H1 (cell line): ENCODE results near the gene AGAP1. TPM values are rescaled to one million over a fixed set of nuclear protein-coding genes. Genes with fewer than 3 reads are reported as not detected.

Experiments
- CTCF ChIA-PET: fragments of 300-600 bp; sonication (Branson Sonifier 250); formaldehyde crosslinking; loops from one replicate; lab custom pipeline; 2021; ENCODE audit not compliant: partially characterized antibody; lab: Charles Lee
- POLR2A ChIA-PET: fragments of 300-600 bp; sonication (Branson Sonifier 250); formaldehyde crosslinking; loops from one replicate; lab custom pipeline; 2021; ENCODE audit warnings: inconsistent platforms; ENCODE audit not compliant: partially characterized antibody; lab: Charles Lee
- DNase-seq, 2 experiments: peaks; one replicate each; pipeline versions ENCODE4 v3.0.0 to v3.0.0-alpha.2; 2010 to 2022; ENCODE audit warnings: low spot score in 2 of 2, low read depth in 1 of 2, mixed read lengths in 1 of 2
- FAIRE-seq: peaks from 2 replicates; lab custom pipeline; 2011; peaks lifted over from hg19 to GRCh38; lab: Jason Lieb, UNC
- H2AFZ ChIP-seq: 2 replicates; pipeline ENCODE4 v1.8.1; 2012; ENCODE audit warnings: low read length, inconsistent platforms
- H2AK5ac ChIP-seq: 2 replicates; pipeline ENCODE4 v1.6.1; 2013; ENCODE audit warnings: low read depth, low read length
- H2BK120ac ChIP-seq: replicated peaks from 2 replicates; pipeline ENCODE3; 2013; ENCODE audit warnings: low read depth, low read length, inconsistent platforms
- H2BK12ac ChIP-seq: 2 replicates; pipeline ENCODE4 v1.6.1; 2013; ENCODE audit warnings: low read depth, low read length
- H2BK15ac ChIP-seq: 2 replicates; pipeline ENCODE4 v1.6.1; 2013; ENCODE audit warnings: low read length
- H2BK20ac ChIP-seq: 2 replicates; pipeline ENCODE4 v1.6.1; 2013; ENCODE audit warnings: low read length
- H2BK5ac ChIP-seq: 2 replicates; pipeline ENCODE4 v1.6.1; 2013; ENCODE audit warnings: low read depth, low read length
- H3K14ac ChIP-seq: 2 replicates; pipeline ENCODE4 v1.6.1; 2013; ENCODE audit warnings: inconsistent platforms; ENCODE audit not compliant: insufficient read length
- H3K18ac ChIP-seq: 2 replicates; pipeline ENCODE4 v1.6.1; 2013; ENCODE audit warnings: low read length; ENCODE audit errors: extremely low read depth
- H3K23ac ChIP-seq: 2 replicates; pipeline ENCODE4 v1.6.1; 2013; ENCODE audit warnings: inconsistent platforms; ENCODE audit not compliant: insufficient read length
- H3K23me2 ChIP-seq: 2 replicates; pipeline ENCODE4 v1.6.1; 2013; ENCODE audit warnings: low read depth, low read length
- H3K27ac ChIP-seq: 2 replicates; pipeline ENCODE4 v1.6.1; 2011; ENCODE audit warnings: low read depth, low read length, inconsistent platforms
- H3K27me3 ChIP-seq, 4 experiments: replicated peaks in 1 of 4; 1 replicate in 1 of 4; 2 replicates in 3 of 4; pipeline versions ENCODE4 v1.6.1 to v1.8.1; 2011 to 2013; ENCODE audit warnings: low read length in 3 of 4, mild to moderate bottlenecking in 3 of 4, inconsistent platforms in 2 of 4, mixed read lengths in 2 of 4, moderate library complexity in 1 of 4; ENCODE audit not compliant: control insufficient read depth in 3 of 4, insufficient read depth in 3 of 4; ENCODE audit errors: extremely low read depth in 1 of 4
- H3K36me3 ChIP-seq, 4 experiments: 2 replicates each; pipeline versions ENCODE4 v1.6.1 to v1.8.1; 2011 to 2013; ENCODE audit warnings: mild to moderate bottlenecking in 4 of 4, low read length in 3 of 4, moderate library complexity in 2 of 4, control low read depth in 1 of 4, inconsistent platforms in 1 of 4; ENCODE audit not compliant: insufficient read depth in 4 of 4, control insufficient read depth in 2 of 4
- H3K4ac ChIP-seq: replicated peaks from 2 replicates; pipeline ENCODE3; 2013; ENCODE audit warnings: low read length, low read depth, mixed read lengths, inconsistent platforms; ENCODE audit not compliant: insufficient read length
- H3K4me1 ChIP-seq, 4 experiments: replicated peaks in 1 of 4; 1 replicate in 1 of 4; 2 replicates in 3 of 4; pipeline versions ENCODE4 v1.6.1 to v1.8.1; 2011 to 2013; ENCODE audit warnings: low read length in 3 of 4, inconsistent platforms in 2 of 4, mixed read lengths in 1 of 4; ENCODE audit not compliant: insufficient read depth in 4 of 4, control insufficient read depth in 3 of 4
- H3K4me2 ChIP-seq, 2 experiments: 2 replicates each; pipeline versions ENCODE4 v1.6.1 to v1.8.1; 2011 to 2013; ENCODE audit warnings: low read depth in 2 of 2, low read length in 2 of 2, control low read depth in 1 of 2, inconsistent platforms in 1 of 2, mild to moderate bottlenecking in 1 of 2; ENCODE audit not compliant: insufficient read depth in 1 of 2
- H3K4me3 ChIP-seq, 4 experiments: fragments of 200-600, 300-600 bp in 1 of 4; sonication (generic), shearing (Covaris generic), sonication (Bioruptor Twin) in 1 of 4; 2 replicates each; pipeline versions ENCODE4 v1.5.1 to v1.8.1; 2011 to 2016; ENCODE audit warnings: low read length in 4 of 4, low read depth in 3 of 4, control low read depth in 2 of 4, inconsistent platforms in 2 of 4, mild to moderate bottlenecking in 2 of 4, mixed read lengths in 1 of 4, moderate library complexity in 1 of 4; ENCODE audit not compliant: insufficient read depth in 2 of 4; ENCODE audit errors: extremely low read depth in 1 of 4
- H3K56ac ChIP-seq: replicated peaks from 2 replicates; pipeline ENCODE3; 2013; ENCODE audit warnings: low read depth, mild to moderate bottlenecking, mixed read lengths, low read length, inconsistent platforms; ENCODE audit not compliant: insufficient read length
- H3K79me1 ChIP-seq: 2 replicates; pipeline ENCODE4 v1.6.1; 2013; ENCODE audit warnings: low read depth, low read length, control low read depth
- H3K79me2 ChIP-seq, 2 experiments: 2 replicates each; pipeline versions ENCODE4 v1.6.1 to v1.8.1; 2012 to 2013; ENCODE audit warnings: low read length in 2 of 2, mild to moderate bottlenecking in 2 of 2, inconsistent platforms in 1 of 2; ENCODE audit not compliant: insufficient read depth in 2 of 2, control insufficient read depth in 1 of 2
- H3K9ac ChIP-seq, 4 experiments: replicated peaks in 1 of 4; 1 replicate in 1 of 4; 2 replicates in 3 of 4; pipeline versions ENCODE4 v1.6.1 to v1.8.1; 2011 to 2013; ENCODE audit warnings: low read depth in 3 of 4, low read length in 3 of 4, control low read depth in 2 of 4, mild to moderate bottlenecking in 2 of 4, moderate library complexity in 2 of 4, inconsistent platforms in 1 of 4; ENCODE audit errors: extremely low read depth in 1 of 4
- H3K9me3 ChIP-seq, 2 experiments: 2 replicates each; pipeline versions ENCODE4 v1.6.1 to v1.8.1; 2012 to 2013; ENCODE audit warnings: mild to moderate bottlenecking in 2 of 2, moderate library complexity in 2 of 2, control low read depth in 1 of 2, inconsistent platforms in 1 of 2, low read depth in 1 of 2, low read length in 1 of 2, mixed read lengths in 1 of 2; ENCODE audit not compliant: insufficient read depth in 2 of 2
- H4K20me1 ChIP-seq, 2 experiments: replicated peaks in 1 of 2; 2 replicates each; pipeline versions ENCODE3 to v1.8.1; 2011 to 2013; ENCODE audit warnings: inconsistent platforms in 2 of 2, low read length in 2 of 2, mild to moderate bottlenecking in 1 of 2; ENCODE audit not compliant: insufficient read depth in 2 of 2, control insufficient read depth in 1 of 2
- H4K5ac ChIP-seq: 2 replicates; pipeline ENCODE4 v1.6.1; 2013; ENCODE audit warnings: low read length, low read depth, mixed read lengths, inconsistent platforms; ENCODE audit not compliant: insufficient read length
- H4K8ac ChIP-seq: 2 replicates; pipeline ENCODE4 v1.8.0; 2013; ENCODE audit warnings: mild to moderate bottlenecking, moderate library complexity, low read length, inconsistent platforms; ENCODE audit not compliant: insufficient read depth; ENCODE audit errors: extremely low read depth
- H4K91ac ChIP-seq: replicated peaks from 2 replicates; pipeline ENCODE3; 2013; ENCODE audit warnings: low read length, mixed read lengths, inconsistent platforms; ENCODE audit not compliant: insufficient read length
- ASH2L ChIP-seq: fragments of 200-600, 300-600 bp; sonication (generic); IDR thresholded peaks from one replicate; pipeline ENCODE4 v1.7.1; 2017; ENCODE audit warnings: low read length
- CTCF ChIP-seq, 3 experiments: IDR thresholded peaks; 1 replicate in 2 of 3; 2 replicates in 1 of 3; pipeline versions ENCODE4 v1.5.1 to v1.6.1; 2011; ENCODE audit warnings: low read length in 3 of 3, mild to moderate bottlenecking in 3 of 3, inconsistent platforms in 2 of 3, low read depth in 1 of 3, moderate library complexity in 1 of 3; ENCODE audit not compliant: insufficient read depth in 1 of 3; ENCODE audit errors: control extremely low read depth in 1 of 3
- EP300 ChIP-seq, 2 experiments: IDR thresholded peaks; 1 replicate in 1 of 2; 2 replicates in 1 of 2; pipeline ENCODE4 v1.6.1; 2011 to 2012; ENCODE audit warnings: low read depth in 2 of 2, low read length in 2 of 2, mild to moderate bottlenecking in 2 of 2, borderline replicate concordance in 1 of 2, inconsistent platforms in 1 of 2, moderate library complexity in 1 of 2
- GABPA ChIP-seq: IDR thresholded peaks from 2 replicates; pipeline ENCODE4 v1.6.1; 2011; ENCODE audit warnings: mild to moderate bottlenecking, low read length, moderate library complexity, borderline replicate concordance; ENCODE audit not compliant: insufficient read depth
- MAFK ChIP-seq: IDR thresholded peaks from 2 replicates; pipeline ENCODE4 v1.6.1; 2012; ENCODE audit warnings: low read depth, mild to moderate bottlenecking, improper control_type of control experiment, low read length
- POU5F1 ChIP-seq: IDR thresholded peaks from 2 replicates; pipeline ENCODE4 v1.6.1; 2011; ENCODE audit warnings: low read depth, mild to moderate bottlenecking, low read length, moderate library complexity
- SP2 ChIP-seq: IDR thresholded peaks from 2 replicates; pipeline ENCODE4 v1.6.1; 2012; ENCODE audit warnings: mild to moderate bottlenecking, low read length, inconsistent platforms
- TCF12 ChIP-seq: IDR thresholded peaks from 2 replicates; pipeline ENCODE4 v1.6.1; 2011; ENCODE audit warnings: low read depth, mild to moderate bottlenecking, low read length
- USF2 ChIP-seq: IDR thresholded peaks from 2 replicates; pipeline ENCODE4 v1.6.1; 2011; ENCODE audit warnings: low read length, improper control_type of control experiment
- WGBS, 2 experiments: shearing (Covaris generic) in 1 of 2; methylation state at CpG; one replicate each; pipeline versions ENCODE4 v1.1.6 to v1.1.7; 2013 to 2015; ENCODE audit warnings: low lambda C conversion rate in 2 of 2, mixed read lengths in 2 of 2, inconsistent platforms in 1 of 2, low coverage in 1 of 2, missing lambda C conversion rate in 1 of 2; ENCODE audit not compliant: insufficient replicate concordance in 2 of 2, insufficient coverage in 1 of 2, insufficient read length in 1 of 2; ENCODE audit errors: extremely low coverage in 1 of 2, missing lambda C conversion rate in 1 of 2; 5-methylcytosine and 5-hydroxymethylcytosine counted together
- polyA plus RNA-seq, 7 experiments: library from polyadenylated mRNA; depleted of rRNA in 3 of 7; stranded (reverse) in 5 of 7; unstranded in 2 of 7; fragments of >200 nt in 5 of 7; fragments of 200-250 nt in 2 of 7; gene quantifications; 1 replicate in 5 of 7; 2 replicates in 1 of 7; 4 replicates in 1 of 7; pipeline versions ENCODE4 v1.2.1 to v1.2.3, GENCODE V29; 2011 to 2013; ENCODE audit warnings: missing spikeins in 2 of 7, mixed read lengths in 2 of 7
- total RNA-seq: library from RNA; stranded (reverse); fragmentation: NEBNext Ultra II Directional; extraction: Animal tissue kit (Norgen Biotek cat#: 25700); gene quantifications from 2 replicates; pipeline ENCODE4 v1.2.1, GENCODE V29; 2021

Gene AGAP1
- total and polyA plus RNA-seq, 2 of the 8 experiments (the other 6 are each of a cell fraction or from before 2014, with no cell fraction given): 18.1 to 39.4 TPM

GRCh38 chr2:235582081-235582686 lies 88.3 kb downstream of the AGAP1 start:
- H3K27ac ChIP-seq: no peak overlapping the region
- no peak overlapping the region for H3K9ac ChIP-seq
- no peak overlapping the region; the same call in 1 of the 2 replicates for H2BK12ac ChIP-seq
- H3K18ac ChIP-seq: 0 out of 2 replicates have a peak overlapping the region, but pooled peaks have one; percentile 24
- no peak overlapping the region for H3K56ac ChIP-seq
- H2AFZ ChIP-seq: no peak overlapping the region
- no peaks in the 10 kb centered on the region for H3K36me3 ChIP-seq
- ChIA-PET POLR2A (no interaction called here), CTCF (interaction anchor here (0.6 to 7.2 kb wide), 4 partner anchors 9 to 609 kb away, joined by 3 to 49 read pairs (median 6); no protein-coding TSS in a partner anchor)
- no peak overlapping the region; the same call in 1 of the 2 replicates for H2BK15ac ChIP-seq
- H3K4me1 ChIP-seq: peaks cover 2 to 32% (median 15%) of the 10 kb centered on the region in 4 experiments
- no peak overlapping the region for H2BK120ac ChIP-seq
- no peaks in the 10 kb centered on the region; a peak in 2 of 4 replicates for H3K9me3 ChIP-seq
- H3K4me2 ChIP-seq: no peak overlapping the region
- H4K20me1 ChIP-seq: peaks cover 0 to 4% of the 10 kb centered on the region in 2 experiments
- peak overlapping the region; percentile 87; the same call in 1 of the 2 replicates for H2AK5ac ChIP-seq
- 94% methylated on average over 9 of the region's 9 CpGs; no CpG with 5 or more reads in 1 of the 2 experiments for WGBS, 2 experiments
- peaks cover 4 to 69% of the 10 kb centered on the region in 2 experiments; a peak in 3 of 4 replicates for H3K79me2 ChIP-seq
- H3K4ac ChIP-seq: no peak overlapping the region
- H4K5ac ChIP-seq: no peak overlapping the region
- FAIRE-seq: no peak
- H3K23ac ChIP-seq: no peak overlapping the region
- no peak overlapping the region for H3K4me3 ChIP-seq
- no peak overlapping the region for H2BK20ac ChIP-seq
- no peak overlapping the region for H4K91ac ChIP-seq
- peaks cover 14% of the 10 kb centered on the region for H3K79me1 ChIP-seq
- no peak overlapping the region for H3K14ac ChIP-seq
- H3K27me3 ChIP-seq: no peaks in the 10 kb centered on the region
- H3K23me2 ChIP-seq: no peaks in the 10 kb centered on the region
- H2BK5ac ChIP-seq: 0 out of 2 replicates have a peak overlapping the region, but pooled peaks have one; percentile 48
- H4K8ac ChIP-seq: no peak overlapping the region
- no peak for DNase-seq
- TF ChIP-seq GABPA: no peak
- no peak for TF ChIP-seq TCF12
- no peak for TF ChIP-seq EP300 (IDR thresholded peaks at IDR 0.05; ENCODE audit: borderline replicate concordance in 1 of 2, low read depth in 2 of 2, low read length in 2 of 2)
- TF ChIP-seq POU5F1: no peak
- TF ChIP-seq USF2: no peak
- TF ChIP-seq MAFK: no peak
- no peak for TF ChIP-seq ASH2L
- TF ChIP-seq SP2: no peak
- no peak for TF ChIP-seq CTCF (IDR thresholded peaks at IDR 0.05; ENCODE audit: control extremely low read depth in 1 of 3, insufficient read depth in 1 of 3, low read depth in 1 of 3, low read length in 3 of 3)
